ENCODE data around the gene CTNNA3.

DNA sequence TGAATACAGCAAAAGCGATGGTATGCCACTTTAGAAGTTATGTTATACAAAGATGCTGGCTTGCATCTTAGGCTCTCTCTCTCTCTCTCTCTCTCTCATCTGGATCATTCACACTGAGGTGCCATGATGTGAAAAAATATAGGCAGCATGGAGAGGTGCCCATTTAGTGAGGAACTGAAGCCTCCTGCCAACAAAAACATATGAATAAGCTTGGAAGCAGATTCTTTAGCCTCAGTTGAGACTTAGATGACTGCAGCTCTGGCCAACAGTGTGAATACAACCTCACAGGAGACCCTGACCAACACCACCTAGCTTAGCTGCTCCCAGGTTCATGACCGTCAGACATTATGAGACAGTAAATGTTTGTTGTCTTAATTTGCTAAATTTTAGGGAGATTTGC, 1330.3 kb downstream of the CTNNA3 start:
- TF ChIP-seq ZSCAN30 (tag by site-specific recombination; IDR thresholded peaks at IDR 0.05): no peak
- TF ChIP-seq, protein P1, sequence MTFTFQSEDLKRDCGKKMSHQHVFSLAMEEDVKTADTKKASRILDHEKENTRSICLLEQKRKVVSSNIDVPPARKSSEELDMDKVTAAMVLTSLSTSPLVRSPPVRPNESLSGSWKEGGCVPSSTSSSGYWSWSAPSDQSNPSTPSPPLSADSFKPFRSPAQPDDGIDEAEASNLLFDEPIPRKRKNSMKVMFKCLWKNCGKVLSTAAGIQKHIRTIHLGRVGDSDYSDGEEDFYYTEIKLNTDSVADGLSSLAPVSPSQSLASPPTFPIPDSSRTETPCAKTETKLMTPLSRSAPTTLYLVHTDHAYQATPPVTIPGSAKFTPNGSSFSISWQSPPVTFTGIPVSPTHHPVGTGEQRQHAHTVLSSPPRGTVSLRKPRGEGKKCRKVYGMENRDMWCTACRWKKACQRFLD (tag by site-specific recombination; IDR thresholded peaks at IDR 0.05): no peak
- TF ChIP-seq, protein P2, sequence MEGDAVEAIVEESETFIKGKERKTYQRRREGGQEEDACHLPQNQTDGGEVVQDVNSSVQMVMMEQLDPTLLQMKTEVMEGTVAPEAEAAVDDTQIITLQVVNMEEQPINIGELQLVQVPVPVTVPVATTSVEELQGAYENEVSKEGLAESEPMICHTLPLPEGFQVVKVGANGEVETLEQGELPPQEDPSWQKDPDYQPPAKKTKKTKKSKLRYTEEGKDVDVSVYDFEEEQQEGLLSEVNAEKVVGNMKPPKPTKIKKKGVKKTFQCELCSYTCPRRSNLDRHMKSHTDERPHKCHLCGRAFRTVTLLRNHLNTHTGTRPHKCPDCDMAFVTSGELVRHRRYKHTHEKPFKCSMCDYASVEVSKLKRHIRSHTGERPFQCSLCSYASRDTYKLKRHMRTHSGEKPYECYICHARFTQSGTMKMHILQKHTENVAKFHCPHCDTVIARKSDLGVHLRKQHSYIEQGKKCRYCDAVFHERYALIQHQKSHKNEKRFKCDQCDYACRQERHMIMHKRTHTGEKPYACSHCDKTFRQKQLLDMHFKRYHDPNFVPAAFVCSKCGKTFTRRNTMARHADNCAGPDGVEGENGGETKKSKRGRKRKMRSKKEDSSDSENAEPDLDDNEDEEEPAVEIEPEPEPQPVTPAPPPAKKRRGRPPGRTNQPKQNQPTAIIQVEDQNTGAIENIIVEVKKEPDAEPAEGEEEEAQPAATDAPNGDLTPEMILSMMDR (tag by site-specific recombination; IDR thresholded peaks at IDR 0.05): no peak
- TF ChIP-seq, protein P3, sequence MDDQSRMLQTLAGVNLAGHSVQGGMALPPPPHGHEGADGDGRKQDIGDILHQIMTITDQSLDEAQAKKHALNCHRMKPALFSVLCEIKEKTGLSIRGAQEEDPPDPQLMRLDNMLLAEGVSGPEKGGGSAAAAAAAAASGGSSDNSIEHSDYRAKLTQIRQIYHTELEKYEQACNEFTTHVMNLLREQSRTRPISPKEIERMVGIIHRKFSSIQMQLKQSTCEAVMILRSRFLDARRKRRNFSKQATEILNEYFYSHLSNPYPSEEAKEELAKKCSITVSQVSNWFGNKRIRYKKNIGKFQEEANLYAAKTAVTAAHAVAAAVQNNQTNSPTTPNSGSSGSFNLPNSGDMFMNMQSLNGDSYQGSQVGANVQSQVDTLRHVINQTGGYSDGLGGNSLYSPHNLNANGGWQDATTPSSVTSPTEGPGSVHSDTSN (CRISPR knock-in tag; IDR thresholded peaks at IDR 0.05): no peak
- no peak for TF ChIP-seq ZNF24 (tag by site-specific recombination; IDR thresholded peaks at IDR 0.05)
